ENCODE results near the gene PSMA7.

The PSMA7 gene

DNA sequence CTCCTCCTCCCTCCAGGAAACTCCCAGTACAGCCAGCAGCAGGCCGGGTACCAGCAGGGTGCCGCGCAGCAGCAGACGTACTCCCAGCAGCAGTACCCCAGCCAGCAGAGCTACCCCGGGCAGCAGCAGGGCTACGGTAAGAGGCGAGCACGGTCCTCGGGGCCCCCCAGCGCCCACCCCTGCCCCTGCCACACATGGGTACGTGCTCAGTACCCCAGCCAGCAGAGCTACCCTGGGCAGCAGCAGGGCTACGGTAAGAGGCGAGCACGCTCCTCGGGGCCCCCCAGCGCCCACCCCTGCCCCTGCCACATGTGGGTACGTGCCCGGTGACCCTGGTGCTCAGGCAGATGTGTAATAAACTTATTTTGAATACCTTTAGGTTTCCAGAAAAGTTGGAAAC is 29.5 kb upstream of the PSMA7 start:
- in situ Hi-C loops (cut with MboI; ENCODE audit: low sequenced_read_pairs): no loop called here

DNA sequence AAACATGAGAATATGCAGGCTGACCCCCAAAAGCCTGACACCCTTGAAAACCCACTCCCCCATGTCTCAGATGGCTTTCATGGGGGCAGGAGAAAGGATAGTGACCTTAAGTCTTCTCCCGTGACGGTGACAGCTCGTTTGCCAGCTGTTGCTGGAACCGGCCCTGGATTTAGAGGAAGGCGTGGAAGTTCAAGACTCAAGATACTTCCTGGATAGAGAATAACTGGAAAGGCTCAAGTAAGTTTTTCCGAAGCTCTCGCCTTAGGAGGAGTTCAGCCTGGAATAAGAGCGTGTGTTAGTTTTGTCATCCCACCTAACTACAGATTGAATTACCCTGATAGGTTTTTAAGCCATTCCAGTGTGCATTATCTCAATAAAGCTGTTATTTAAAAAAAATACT is 28.1 kb upstream of the PSMA7 start:
- in situ Hi-C loops (cut with MboI; ENCODE audit: low sequenced_read_pairs): no loop called here

DNA sequence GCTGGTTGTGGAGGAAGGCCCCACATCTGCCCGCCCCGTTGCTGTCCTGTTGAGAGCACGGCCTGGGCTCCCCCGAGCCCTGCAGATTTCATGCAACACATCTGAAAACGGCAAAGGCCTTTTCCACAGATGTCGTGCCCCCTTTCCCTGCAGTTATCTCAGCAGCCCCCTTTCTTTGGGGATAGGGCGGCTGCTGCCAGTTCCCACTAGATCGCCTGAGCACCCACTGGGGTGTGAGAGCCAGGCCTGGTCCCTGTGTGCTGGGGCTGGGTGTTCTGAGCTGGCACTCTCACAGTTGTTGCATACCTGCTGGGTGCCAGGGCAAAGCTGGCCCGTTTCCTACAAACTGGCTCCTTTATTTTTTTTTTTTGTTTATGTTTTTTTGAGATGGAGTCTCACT is 27.3 kb upstream of the PSMA7 start:
- in situ Hi-C loops (cut with MboI; ENCODE audit: low sequenced_read_pairs): no loop called here

- in situ Hi-C loops (cut with MboI; ENCODE audit: low sequenced_read_pairs): no loop called here
These were observed 25.8 kb upstream of the PSMA7 start for GRCh38 chr20:62168890-62169435.

DNA sequence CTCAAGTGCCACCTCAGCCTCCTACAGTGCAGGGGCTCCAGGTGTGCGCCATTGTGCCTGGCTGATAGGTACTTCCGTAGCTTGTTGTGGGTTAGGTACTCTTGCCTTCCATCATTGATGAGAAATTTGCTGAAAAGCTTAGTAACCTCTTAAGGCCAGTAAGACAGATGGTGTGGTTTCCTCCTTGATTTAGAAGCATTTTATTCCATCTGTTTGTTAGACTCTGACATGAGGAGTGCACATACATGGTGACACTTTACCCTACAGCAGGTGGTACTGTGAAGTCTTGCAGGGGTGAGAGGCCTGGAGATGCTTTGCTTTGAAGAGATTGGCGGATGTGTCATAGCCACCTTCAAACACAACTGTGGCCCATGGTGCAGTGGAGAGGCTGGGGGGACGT is 24.9 kb upstream of the PSMA7 start:
- in situ Hi-C loops (cut with MboI; ENCODE audit: low sequenced_read_pairs): no loop called here

DNA sequence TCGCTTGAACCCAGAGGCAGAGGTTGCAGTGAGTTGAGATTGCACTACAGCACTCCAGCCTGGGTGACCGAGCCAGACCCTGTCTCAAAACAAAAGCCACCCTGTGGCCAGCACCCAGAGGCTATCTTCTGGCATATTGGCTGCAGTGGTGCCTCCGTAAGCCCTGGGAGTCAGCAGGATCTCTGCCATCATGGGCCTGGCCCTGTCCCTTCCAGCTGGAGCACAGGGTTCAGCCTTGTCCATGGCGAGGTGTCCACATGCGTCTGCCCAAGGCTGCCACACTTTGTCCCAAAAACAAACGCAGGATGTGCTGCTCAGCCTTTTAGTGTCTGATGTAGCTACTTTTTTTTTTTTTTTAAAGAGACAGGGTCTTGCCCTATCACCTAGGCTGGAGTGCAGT is 24.3 kb upstream of the PSMA7 start:
- in situ Hi-C loops (cut with MboI; ENCODE audit: low sequenced_read_pairs): no loop called here

GRCh38 chr20:62165762-62166399 is 22.7 kb upstream of the PSMA7 start:
- in situ Hi-C loops (cut with MboI; ENCODE audit: low sequenced_read_pairs): no loop called here

DNA sequence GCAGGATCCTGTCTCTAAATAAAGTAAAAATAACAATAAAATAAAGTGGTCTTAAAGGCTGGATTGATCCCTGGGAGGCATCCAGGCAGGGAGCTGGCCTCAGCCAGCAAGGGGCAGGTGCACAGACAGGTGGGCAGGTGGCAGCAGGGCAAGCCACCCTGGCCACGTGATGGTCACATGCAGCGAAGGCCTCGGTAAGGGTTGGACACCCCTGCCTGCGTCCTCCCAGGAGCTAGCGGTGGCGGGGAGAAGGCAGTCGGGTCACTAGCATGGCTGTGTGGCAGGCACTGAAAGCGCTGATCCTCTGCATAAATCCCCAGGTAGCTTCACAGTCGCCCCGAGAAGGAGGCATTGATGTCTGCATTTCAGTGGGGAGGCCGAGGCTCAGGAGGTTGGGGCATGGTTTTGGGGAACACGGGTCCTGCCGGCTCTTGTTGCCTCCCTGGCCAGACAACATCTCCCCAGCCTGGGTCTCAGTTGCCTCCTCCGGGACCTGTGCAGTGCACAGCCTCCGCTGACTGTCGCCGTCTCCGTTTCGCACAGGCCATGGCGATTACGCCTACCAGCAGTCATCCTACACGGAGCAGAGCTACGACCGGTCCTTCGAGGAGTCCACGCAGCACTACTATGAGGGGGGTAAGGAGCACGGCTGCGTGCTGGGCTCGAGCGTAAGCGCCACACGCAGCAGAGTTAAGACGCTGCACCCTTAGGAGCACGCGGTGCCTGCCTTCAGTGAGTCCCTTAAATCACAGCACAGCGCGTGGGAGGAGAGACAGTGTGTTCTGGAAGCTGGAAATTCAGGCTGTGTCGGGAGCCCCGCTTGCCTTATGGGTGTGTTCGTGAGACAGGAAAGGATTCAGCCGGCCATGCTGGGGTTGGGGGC is 21.9 kb upstream of the PSMA7 start:
- in situ Hi-C loops (cut with MboI; ENCODE audit: low sequenced_read_pairs): no loop called here

- in situ Hi-C loops (cut with MboI; ENCODE audit: low sequenced_read_pairs): no loop called here
These were observed 21.0 kb upstream of the PSMA7 start for GRCh38 chr20:62163986-62164762.

- in situ Hi-C loops (cut with MboI; ENCODE audit: low sequenced_read_pairs): no loop called here
These were observed 20.3 kb upstream of the PSMA7 start for GRCh38 chr20:62163485-62163865.

- in situ Hi-C loops (cut with MboI; ENCODE audit: low sequenced_read_pairs): no loop called here
These were observed 19.7 kb upstream of the PSMA7 start for GRCh38 chr20:62162765-62163484.

DNA sequence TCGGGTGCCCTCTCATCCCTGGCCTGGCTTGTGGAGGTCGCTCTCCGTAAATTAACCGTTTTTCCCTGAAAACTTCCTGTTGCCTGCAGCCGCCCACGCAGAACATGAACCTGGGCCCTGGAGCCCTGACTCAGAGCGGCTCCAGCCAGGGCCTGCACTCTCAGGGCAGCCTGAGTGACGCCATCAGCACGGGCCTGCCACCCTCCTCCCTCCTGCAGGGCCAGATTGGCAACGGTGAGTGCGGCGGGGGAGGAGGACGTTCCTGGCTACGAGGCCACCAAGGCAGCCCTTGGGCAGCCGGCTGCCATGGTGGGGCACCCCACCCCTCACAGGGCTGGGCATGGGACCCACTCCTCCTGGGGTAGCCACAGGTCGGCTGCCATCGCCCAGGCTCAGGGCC is 18.2 kb upstream of the PSMA7 start:
- in situ Hi-C loops (cut with MboI; ENCODE audit: low sequenced_read_pairs): no loop called here

- in situ Hi-C loops (cut with MboI; ENCODE audit: low sequenced_read_pairs): no loop called here
These were observed 17.7 kb upstream of the PSMA7 start for GRCh38 chr20:62160876-62161275.

DNA sequence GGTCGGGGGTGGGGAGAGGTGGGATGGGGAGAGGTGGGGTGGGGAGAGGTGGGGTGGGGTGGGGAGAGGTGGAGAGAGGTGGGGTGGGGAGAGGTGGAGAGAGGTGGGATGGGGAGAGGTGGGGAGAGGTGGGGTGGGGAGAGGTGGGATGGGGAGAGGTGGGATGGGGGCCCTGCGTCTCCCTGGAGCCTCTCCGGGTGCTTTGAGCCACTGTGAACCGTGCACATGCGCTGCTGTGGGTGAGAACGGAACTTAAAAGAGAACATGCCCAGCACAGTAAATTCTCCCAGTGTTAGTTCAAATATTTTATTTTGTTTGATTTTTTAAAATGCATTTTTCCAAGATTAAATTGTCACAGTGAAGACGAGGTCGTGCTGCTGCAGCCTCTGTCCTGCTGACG is 17.1 kb upstream of the PSMA7 start:
- in situ Hi-C loops (cut with MboI; ENCODE audit: low sequenced_read_pairs): no loop called here

DNA sequence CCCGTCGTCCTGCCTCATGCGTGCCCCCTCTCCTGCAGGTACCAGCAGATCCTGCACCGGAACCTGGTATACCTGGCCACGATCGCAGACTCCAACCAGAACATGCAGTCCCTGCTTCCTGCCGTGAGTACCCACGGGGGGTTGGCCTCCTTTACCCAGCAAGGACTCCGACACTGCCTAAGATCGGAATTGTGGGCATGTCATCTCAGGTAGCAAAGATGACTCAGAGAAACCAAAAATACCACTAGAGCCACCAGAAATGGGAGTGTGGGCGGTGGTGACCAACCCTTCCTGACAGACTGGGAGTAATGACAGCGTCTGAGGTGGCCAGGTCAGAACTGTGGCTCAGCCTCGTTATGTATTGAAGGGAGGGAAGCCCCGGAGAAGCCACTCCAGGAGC is 16.6 kb upstream of the PSMA7 start:
- in situ Hi-C loops (cut with MboI; ENCODE audit: low sequenced_read_pairs): no loop called here

DNA sequence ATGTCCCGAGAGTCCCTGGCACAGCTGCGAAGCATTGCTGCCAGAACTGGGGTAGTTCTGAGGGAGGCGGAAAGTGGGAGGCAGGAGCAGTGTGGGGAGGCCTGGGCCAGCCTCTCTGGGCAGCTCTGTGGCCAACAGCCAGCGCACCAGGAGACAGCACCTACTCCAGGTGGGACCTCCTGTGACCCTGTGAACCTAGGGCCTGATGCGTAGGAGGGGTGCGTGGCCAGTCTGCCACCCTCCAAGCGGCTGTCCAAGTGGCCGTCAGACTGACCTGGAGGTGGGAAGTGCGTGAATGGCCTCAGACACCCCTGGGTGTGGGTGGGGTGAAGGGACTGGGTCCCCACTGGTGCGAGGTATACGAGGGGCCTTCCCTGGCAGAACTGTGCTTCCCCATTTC is 15.9 kb upstream of the PSMA7 start:
- in situ Hi-C loops (cut with MboI; ENCODE audit: low sequenced_read_pairs): no loop called here

DNA sequence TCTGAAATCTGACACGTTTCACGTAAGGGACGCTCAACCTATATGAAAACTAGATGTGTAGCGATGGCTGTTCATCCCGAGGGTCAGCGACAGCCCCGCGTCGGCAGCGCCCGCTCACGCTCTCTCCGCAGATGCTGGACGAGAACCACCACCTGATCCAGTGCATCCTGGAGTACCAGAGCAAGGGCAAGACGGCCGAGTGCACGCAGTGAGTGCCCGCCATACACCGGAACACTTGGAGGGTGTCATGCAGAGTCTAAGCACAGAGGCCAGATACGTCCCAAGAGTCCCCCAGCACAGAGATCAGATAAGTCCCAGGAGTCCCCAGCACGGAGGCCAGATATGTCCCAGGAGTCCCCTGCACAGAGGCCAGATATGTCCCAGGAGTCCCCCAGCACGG is 15.3 kb upstream of the PSMA7 start:
- in situ Hi-C loops (cut with MboI; ENCODE audit: low sequenced_read_pairs): no loop called here

GRCh38 chr20:62158088-62158400 is 14.8 kb upstream of the PSMA7 start:
- in situ Hi-C loops (cut with MboI; ENCODE audit: low sequenced_read_pairs): no loop called here

- in situ Hi-C loops (cut with MboI; ENCODE audit: low sequenced_read_pairs): no loop called here
These were observed 14.3 kb upstream of the PSMA7 start for GRCh38 chr20:62157387-62158087.

DNA sequence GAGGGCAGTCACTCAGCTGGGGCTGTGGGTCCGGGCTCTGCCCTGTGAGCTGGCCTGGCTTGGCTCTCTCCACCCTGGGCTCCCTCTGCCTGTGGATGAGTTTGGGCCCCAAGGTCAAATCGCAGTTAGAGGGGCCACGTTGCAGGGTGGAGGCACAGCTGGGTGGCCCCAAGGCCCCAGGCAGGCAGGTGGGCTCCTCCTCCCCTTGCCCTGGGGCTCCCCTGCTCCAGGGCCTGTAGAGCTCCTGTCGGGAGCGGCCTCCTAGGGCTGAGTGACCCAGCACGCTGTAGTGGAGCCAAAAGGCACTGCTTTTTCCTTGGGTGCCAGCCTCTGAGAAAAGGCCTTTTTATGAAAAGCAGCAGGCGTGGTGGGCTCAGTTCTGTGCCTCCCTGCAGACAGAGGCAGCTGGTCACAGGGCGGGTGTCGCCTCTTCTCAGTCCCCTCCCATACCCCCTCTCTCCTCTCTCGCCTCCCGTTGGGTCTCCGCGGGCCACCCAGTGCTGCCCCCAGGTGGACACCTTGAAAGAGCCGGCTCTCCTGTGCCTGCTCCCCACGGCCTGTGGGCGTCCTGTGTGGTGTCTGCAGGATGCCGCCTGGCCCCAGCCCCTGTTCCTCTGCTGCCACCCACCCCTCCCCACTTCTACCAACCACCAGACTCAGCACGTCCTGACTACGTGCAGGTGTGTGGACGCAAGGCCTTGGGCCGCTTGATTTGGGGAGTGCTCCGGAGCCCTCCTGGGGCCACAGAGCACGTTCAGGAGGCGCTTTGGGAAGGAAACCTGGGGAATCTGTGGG is 13.6 kb upstream of the PSMA7 start:
- in situ Hi-C loops (cut with MboI; ENCODE audit: low sequenced_read_pairs): no loop called here

Measured in HL-60/S4 (cell line).